Esophagus muscularis mucosa (tissue), 4 donors: Measurements from ENCODE around the gene HS2ST1. TPM values are rescaled to one million over a fixed set of nuclear protein-coding genes. Genes with fewer than 3 reads are reported as not detected.

Experiments used
- DNase-seq: peaks from one replicate; pipeline ENCODE4 v3.0.0-alpha.2; 2017; ENCODE audit errors: extremely low spot score
- H3K27ac ChIP-seq, 4 donors: fragments of 200-600 bp; sonication (generic); replicated peaks in 1 of 4; 1 replicate in 3 of 4; 2 replicates in 1 of 4; pipeline ENCODE4 v1.5.1; 2016 to 2019; ENCODE audit warnings: mild to moderate bottlenecking in 1 of 4
- H3K27me3 ChIP-seq, 4 donors: fragments of 200-600 bp; sonication (generic); one replicate each; pipeline versions ENCODE4 v1.5.1 to v1.6.0; 2016 to 2019
- H3K36me3 ChIP-seq, 4 donors: fragments of 200-600 bp; sonication (generic); one replicate each; pipeline ENCODE4 v1.5.1; 2016 to 2019
- H3K4me1 ChIP-seq, 4 donors: fragments of 200-600 bp; sonication (generic); one replicate each; pipeline ENCODE4 v1.5.1; 2016 to 2019
- H3K4me3 ChIP-seq, 4 donors: fragments of 200-600 bp; sonication (generic); 1 replicate in 2 of 4; 2 replicates in 2 of 4; pipeline ENCODE4 v1.5.1; 2016 to 2019; ENCODE audit warnings: mild to moderate bottlenecking in 4 of 4, moderate library complexity in 1 of 4
- H3K9me3 ChIP-seq, 4 donors: fragments of 200-600 bp; sonication (generic); 1 replicate in 3 of 4; 2 replicates in 1 of 4; pipeline ENCODE4 v1.5.1; 2016 to 2019
- CTCF ChIP-seq, 3 experiments: fragments of 200-600 bp in 2 of 3; fragments of 450-650 bp in 1 of 3; sonication (generic) in 2 of 3; IDR thresholded peaks; one replicate each; pipeline ENCODE4 v1.5.1; 2017 to 2019; ENCODE audit warnings: antibody characterized with exemption in 3 of 3, mild to moderate bottlenecking in 2 of 3, moderate library complexity in 1 of 3
- EP300 ChIP-seq: sonication (generic); formaldehyde crosslinking; IDR thresholded peaks from one replicate; pipeline ENCODE4 v1.6.1; 2017; ENCODE audit warnings: antibody characterized with exemption
- POLR2A ChIP-seq: fragments of 450-650 bp; IDR thresholded peaks from one replicate; pipeline ENCODE4 v1.6.1; 2017; ENCODE audit warnings: antibody characterized with exemption, moderate library complexity, mild to moderate bottlenecking, low read depth
- POLR2AphosphoS5 ChIP-seq, 2 donors: sonication (generic); formaldehyde crosslinking; IDR thresholded peaks; one replicate each; pipeline ENCODE4 v1.6.1; 2017; ENCODE audit warnings: antibody characterized with exemption in 2 of 2
- WGBS: methylation state at CpG from one replicate; pipeline ENCODE4 v1.1.5; 2018; 5-methylcytosine and 5-hydroxymethylcytosine counted together
- intact Hi-C: fragments of 100-400 bp; cut with DNase I; formaldehyde crosslinking; loops from one replicate; pipeline ENCODE4 v1.15.1; 2023
- total RNA-seq, 4 donors: library from RNA; depleted of rRNA; stranded (reverse); fragments of >200 nt; gene quantifications; one replicate each; pipeline versions ENCODE4 v1.1.0 to v1.2.1, GENCODE V29; 2016

HS2ST1 gene
- total RNA-seq, 4 donors from 2014 or later, result 8.5 to 11.6 (median 9.4) TPM

GRCh38 chr1:87120779-87121178 lies 206.3 kb downstream of the HS2ST1 start:
- no peak overlapping the region for H3K4me3 ChIP-seq
- no peak for DNase-seq
- intact Hi-C loops, result no loop called here
- H3K27me3 ChIP-seq, result no peaks in the 10 kb centered on the region
- no peak overlapping the region for H3K27ac ChIP-seq
- TF ChIP-seq POLR2AphosphoS5 (IDR thresholded peaks at IDR 0.05) (no peak), POLR2A (no peak), CTCF (IDR thresholded peaks at IDR 0.05) (no peak), EP300 (no peak)
- 100% methylated on average over 2 of the region's 2 CpGs for WGBS
- H3K9me3 ChIP-seq, result no peaks in the 10 kb centered on the region
- no peaks in the 10 kb centered on the region for H3K36me3 ChIP-seq
- H3K4me1 ChIP-seq, result no peaks in the 10 kb centered on the region

GRCh38 chr1:87121711-87122163 lies 207.3 kb downstream of the HS2ST1 start:
- TF ChIP-seq POLR2AphosphoS5 (IDR thresholded peaks at IDR 0.05) (no peak), EP300 (no peak), POLR2A (no peak), CTCF (IDR thresholded peaks at IDR 0.05) (no peak)
- DNase-seq, result no peak
- Histone ChIP-seq H3K36me3 (no peaks in the 10 kb centered on the region), H3K9me3 (no peaks in the 10 kb centered on the region), H3K4me3 (no peak overlapping the region), H3K27ac (no peak overlapping the region), H3K27me3 (no peaks in the 10 kb centered on the region), H3K4me1 (no peaks in the 10 kb centered on the region)
- intact Hi-C loops, result no loop called here
- 66% methylated on average over 7 of the region's 7 CpGs for WGBS

- no peaks in the 10 kb centered on the region for H3K4me1 ChIP-seq
- intact Hi-C loops, result no loop called here
- no peaks in the 10 kb centered on the region for H3K36me3 ChIP-seq
- 93% methylated on average over 1 of the region's 1 CpG for WGBS
- no peaks in the 10 kb centered on the region for H3K9me3 ChIP-seq
- H3K27ac ChIP-seq, result no peak overlapping the region
- DNase-seq, result no peak
- TF ChIP-seq POLR2AphosphoS5 (IDR thresholded peaks at IDR 0.05), result no peak
- no peak overlapping the region for H3K4me3 ChIP-seq
- H3K27me3 ChIP-seq, result no peaks in the 10 kb centered on the region
Observed at GRCh38 chr1:87122243-87122642, 207.8 kb downstream of the HS2ST1 start.

- 88% methylated on average over 6 of the region's 6 CpGs for WGBS
- DNase-seq, result no peak
Observed at GRCh38 chr1:87123610-87124009, 209.2 kb downstream of the HS2ST1 start.

GRCh38 chr1:87126886-87127505 lies 212.6 kb downstream of the HS2ST1 start:
- H3K9me3 ChIP-seq, result no peaks in the 10 kb centered on the region

More at GRCh38 chr1:87123610-87124009, 209.2 kb downstream of the HS2ST1 start:
- Histone ChIP-seq H3K9me3 (no peaks in the 10 kb centered on the region), H3K27me3 (no peaks in the 10 kb centered on the region), H3K4me1 (no peaks in the 10 kb centered on the region), H3K36me3 (no peaks in the 10 kb centered on the region), H3K27ac (no peak overlapping the region), H3K4me3 (no peak overlapping the region)
- TF ChIP-seq EP300 (no peak), POLR2AphosphoS5 (IDR thresholded peaks at IDR 0.05) (no peak), POLR2A (no peak), CTCF (IDR thresholded peaks at IDR 0.05) (no peak)
- intact Hi-C loops, result no loop called here

More at GRCh38 chr1:87126886-87127505, 212.6 kb downstream of the HS2ST1 start:
- Histone ChIP-seq H3K4me3 (no peak overlapping the region), H3K36me3 (no peaks in the 10 kb centered on the region), H3K4me1 (peaks cover 2 to 13% (median 9%) of the 10 kb centered on the region in 4 donors), H3K27ac (no peak overlapping the region), H3K27me3 (no peaks in the 10 kb centered on the region)
- WGBS, result 89% methylated on average over 6 of the region's 6 CpGs
- intact Hi-C loops, result no loop called here
- DNase-seq, result no peak
- no peak for TF ChIP-seq CTCF (IDR thresholded peaks at IDR 0.05)
- TF ChIP-seq EP300, result no peak
- no peak for TF ChIP-seq POLR2AphosphoS5 (IDR thresholded peaks at IDR 0.05)
- no peak for TF ChIP-seq POLR2A
